IMR-90 (cell line): ENCODE results near the gene TSPAN4.

Experiments
- BHLHE40 ChIP-seq: fragments of 150-350 bp; IDR thresholded peaks from 2 replicates; pipeline ENCODE4 v1.6.1; 2016; ENCODE audit warnings: mild to moderate bottlenecking, low read depth, low read length
- CEBPB ChIP-seq: IDR thresholded peaks from 2 replicates; pipeline ENCODE4 v1.6.1; 2012; ENCODE audit warnings: low read depth, low read length, improper control_type of control experiment
- CTCF ChIP-seq: conservative IDR thresholded peaks from 2 replicates; pipeline ENCODE4 v1.5.1; 2012; ENCODE audit warnings: mild to moderate bottlenecking, low read depth, low read length, improper control_type of control experiment
- MXI1 ChIP-seq: IDR thresholded peaks from 2 replicates; pipeline ENCODE4 v1.6.1; 2012; ENCODE audit warnings: low read depth, mild to moderate bottlenecking, low read length, moderate library complexity, borderline replicate concordance
- POLR2A ChIP-seq: IDR thresholded peaks from 2 replicates; pipeline ENCODE4 v1.6.1; 2012; ENCODE audit warnings: mild to moderate bottlenecking, low read depth, low read length
- RAD21 ChIP-seq: IDR thresholded peaks from 2 replicates; pipeline ENCODE4 v1.6.1; 2012; ENCODE audit warnings: low read length, improper control_type of control experiment
- RCOR1 ChIP-seq: IDR thresholded peaks from 2 replicates; pipeline ENCODE4 v1.6.1; 2012; ENCODE audit warnings: mild to moderate bottlenecking, low read length, improper control_type of control experiment; ENCODE audit not compliant: insufficient replicate concordance
- RFX5 ChIP-seq: IDR thresholded peaks from 2 replicates; pipeline ENCODE4 v1.8.0; 2012; ENCODE audit warnings: low read depth, mild to moderate bottlenecking, low read length, moderate library complexity
- USF2 ChIP-seq: fragments of 150-350 bp; IDR thresholded peaks from 2 replicates; pipeline ENCODE4 v1.6.1; 2017; ENCODE audit warnings: mild to moderate bottlenecking, antibody characterized with exemption, low read length, low read depth

- TF ChIP-seq CTCF (no peak), POLR2A (no peak), USF2 (no peak), RFX5 (no peak), BHLHE40 (no peak), MXI1 (no peak), RCOR1 (no peak), RAD21 (no peak), CEBPB (no peak)
These were observed 20.0 kb downstream of the TSPAN4 start for GRCh38 chr11:862696-863022.
